A673 (cell line): ENCODE data around the gene NID1.

Experiments
- CTCF ChIP-seq: fragments of 300-800, 200-600 bp; sonication (generic); conservative IDR thresholded peaks from 2 replicates; pipeline ENCODE4 v1.5.1; 2017; ENCODE audit warnings: low read depth, mild to moderate bottlenecking, antibody characterized with exemption, low read length, moderate library complexity, mixed read lengths
- EZH2 ChIP-seq: fragments of 200-600 bp; sonication (generic); IDR thresholded peaks from 2 replicates; pipeline ENCODE4 v1.6.1; 2017; ENCODE audit warnings: borderline replicate concordance, low read depth, mild to moderate bottlenecking, mixed read lengths, antibody characterized with exemption, low read length; ENCODE audit not compliant: poor library complexity, severe bottlenecking

GRCh38 chr1:236070753-236071152 lies 5.9 kb upstream of the NID1 start:
- TF ChIP-seq CTCF (no peak), EZH2 (no peak)
